Measurements from ENCODE around the gene FGFR1OP2.

GRCh38 chr12:26906024-26906423, 32.2 kb upstream of the FGFR1OP2 start:
- TF ChIP-seq CTCF (IDR thresholded peaks at IDR 0.05; ENCODE audit: low read depth, low read length) = no peak
- TF ChIP-seq POLR2A (IDR thresholded peaks at IDR 0.05; ENCODE audit: extremely low read depth, insufficient read length) = no peak
